ENCODE data around the gene RSRC2. TPM values are rescaled to one million over a fixed set of nuclear protein-coding genes. Genes with fewer than 3 reads are reported as not detected.
A peak's percentile ranks its signal among the peaks of the same experiment; 100 is the strongest.

RSRC2 gene
- total RNA-seq, 1 donor from 2014 or later = 22.6 TPM

GRCh38 chr12:122537021-122537420 lies 10.3 kb upstream of the RSRC2 start:
- peaks cover 2% of the 10 kb centered on the region for H3K36me3 ChIP-seq (ENCODE audit: control insufficient read depth, insufficient read depth, low read length)
- no peak for DNase-seq (ENCODE audit: low read depth)
- no peaks in the 10 kb centered on the region for H3K27me3 ChIP-seq (ENCODE audit: control insufficient read depth, insufficient read depth, low read length)
- H3K4me3 ChIP-seq (ENCODE audit: low read depth, low read length) = no peak overlapping the region
- no peak for TF ChIP-seq CTCF (IDR thresholded peaks at IDR 0.05; ENCODE audit: insufficient read depth, low read length, severe bottlenecking)
- no peak for FAIRE-seq

GRCh38 chr12:122533856-122534255 lies 7.1 kb upstream of the RSRC2 start:
- FAIRE-seq (no peak), DNase-seq (ENCODE audit: low read depth) (no peak)
- Histone ChIP-seq H3K4me3 (ENCODE audit: low read depth, low read length) (no peak overlapping the region), H3K36me3 (ENCODE audit: control insufficient read depth, insufficient read depth, low read length) (no peaks in the 10 kb centered on the region), H3K27me3 (ENCODE audit: control insufficient read depth, insufficient read depth, low read length) (no peaks in the 10 kb centered on the region)
- no peak for TF ChIP-seq CTCF (IDR thresholded peaks at IDR 0.05; ENCODE audit: insufficient read depth, low read length, severe bottlenecking)

- Histone ChIP-seq H3K36me3 (ENCODE audit: control insufficient read depth, insufficient read depth, low read length) (no peaks in the 10 kb centered on the region), H3K27me3 (ENCODE audit: control insufficient read depth, insufficient read depth, low read length) (no peaks in the 10 kb centered on the region), H3K4me3 (ENCODE audit: low read depth, low read length) (no peak overlapping the region)
- FAIRE-seq (no peak), DNase-seq (ENCODE audit: low read depth) (no peak)
- TF ChIP-seq CTCF (IDR thresholded peaks at IDR 0.05; ENCODE audit: insufficient read depth, low read length, severe bottlenecking) = no peak
Observed at GRCh38 chr12:122528992-122529391, 2.3 kb upstream of the RSRC2 start.

GRCh38 chr12:122528582-122528981 lies 1.8 kb upstream of the RSRC2 start:
- Histone ChIP-seq H3K27me3 (ENCODE audit: control insufficient read depth, insufficient read depth, low read length) (no peaks in the 10 kb centered on the region), H3K4me3 (ENCODE audit: low read depth, low read length) (no peak overlapping the region), H3K36me3 (ENCODE audit: control insufficient read depth, insufficient read depth, low read length) (no peaks in the 10 kb centered on the region)
- no peak for DNase-seq (ENCODE audit: low read depth)
- no peak for FAIRE-seq
- TF ChIP-seq CTCF (IDR thresholded peaks at IDR 0.05; ENCODE audit: insufficient read depth, low read length, severe bottlenecking) = no peak

GRCh38 chr12:122527478-122527944 lies 775 bp upstream of the RSRC2 start:
- no peak for TF ChIP-seq CTCF (IDR thresholded peaks at IDR 0.05; ENCODE audit: insufficient read depth, low read length, severe bottlenecking)
- H3K4me3 ChIP-seq (ENCODE audit: low read depth, low read length) = peak overlapping the region; percentile 66
- DNase-seq (ENCODE audit: low read depth) = peak; percentile 34
- peaks cover 2% of the 10 kb centered on the region for H3K36me3 ChIP-seq (ENCODE audit: control insufficient read depth, insufficient read depth, low read length)
- no peak for FAIRE-seq
- no peaks in the 10 kb centered on the region for H3K27me3 ChIP-seq (ENCODE audit: control insufficient read depth, insufficient read depth, low read length)

All from bronchial epithelial cell (primary cell).